IPS DF 6.9 (cell line): ENCODE measurements around the gene KRT3.

Experiments used
- DNase-seq: peaks from one replicate; pipeline ENCODE4 v3.0.0-alpha.2; 2013; ENCODE audit warnings: low read depth, low spot score
- H3K27ac ChIP-seq: one replicate; pipeline ENCODE4 v1.5.1; 2013; ENCODE audit warnings: low read length, control low read depth
- H3K27me3 ChIP-seq: 2 replicates; pipeline ENCODE4 v1.6.1; 2013; ENCODE audit warnings: mild to moderate bottlenecking, low read length; ENCODE audit not compliant: control insufficient read depth, insufficient read depth
- H3K36me3 ChIP-seq: 2 replicates; pipeline ENCODE4 v1.6.1; 2013; ENCODE audit warnings: low read length; ENCODE audit not compliant: control insufficient read depth, insufficient read depth
- H3K4me1 ChIP-seq: 2 replicates; pipeline ENCODE4 v1.6.1; 2013; ENCODE audit warnings: low read length; ENCODE audit not compliant: control insufficient read depth, insufficient read depth
- H3K4me3 ChIP-seq: 2 replicates; pipeline ENCODE4 v1.5.1; 2013; ENCODE audit warnings: mild to moderate bottlenecking, low read length
- H3K9me3 ChIP-seq: 2 replicates; pipeline ENCODE4 v1.6.1; 2013; ENCODE audit warnings: low read length, inconsistent platforms; ENCODE audit not compliant: control insufficient read depth, insufficient read depth
- WGBS: extraction: QIAGEN DNeasy Blood & Tissue Kit; methylation state at CpG from one replicate; pipeline ENCODE4 v1.1.7; 2013; ENCODE audit warnings: mixed read lengths, missing lambda C conversion rate; ENCODE audit not compliant: insufficient read length, insufficient coverage; 5-methylcytosine and 5-hydroxymethylcytosine counted together

KRT3 gene

GRCh38 chr12:52805739-52806138, 9.8 kb upstream of the KRT3 start:
- H3K4me1 ChIP-seq = no peaks in the 10 kb centered on the region; the same call in 1 of the 2 replicates
- no peaks in the 10 kb centered on the region for H3K9me3 ChIP-seq
- DNase-seq = no peak
- H3K36me3 ChIP-seq = no peaks in the 10 kb centered on the region
- H3K27ac ChIP-seq = no peak overlapping the region
- no CpG with 5 or more reads among the region's 3 CpGs for WGBS
- no peaks in the 10 kb centered on the region for H3K27me3 ChIP-seq
- no peak overlapping the region for H3K4me3 ChIP-seq

GRCh38 chr12:52805000-52805399, 9.1 kb upstream of the KRT3 start:
- H3K27me3 ChIP-seq = no peaks in the 10 kb centered on the region
- no peaks in the 10 kb centered on the region for H3K36me3 ChIP-seq
- H3K4me3 ChIP-seq = no peak overlapping the region
- DNase-seq = peak; percentile 31
- no peaks in the 10 kb centered on the region for H3K9me3 ChIP-seq
- no CpG with 5 or more reads among the region's 1 CpG for WGBS
- H3K4me1 ChIP-seq = no peaks in the 10 kb centered on the region; the same call in 1 of the 2 replicates
- H3K27ac ChIP-seq = no peak overlapping the region

GRCh38 chr12:52802442-52802841, 6.5 kb upstream of the KRT3 start:
- Histone ChIP-seq H3K27me3 (no peaks in the 10 kb centered on the region), H3K27ac (no peak overlapping the region)
- no peak for DNase-seq

GRCh38 chr12:52801773-52802172, 5.9 kb upstream of the KRT3 start:
- Histone ChIP-seq H3K4me1 (peaks cover 2% of the 10 kb centered on the region), H3K36me3 (no peaks in the 10 kb centered on the region), H3K27ac (no peak overlapping the region), H3K4me3 (no peak overlapping the region), H3K27me3 (no peaks in the 10 kb centered on the region), H3K9me3 (no peaks in the 10 kb centered on the region)
- WGBS = no CpG with 5 or more reads among the region's 3 CpGs
- DNase-seq = no peak

More at GRCh38 chr12:52802442-52802841, 6.5 kb upstream of the KRT3 start:
- peaks cover 2% of the 10 kb centered on the region for H3K4me1 ChIP-seq
- no peaks in the 10 kb centered on the region for H3K9me3 ChIP-seq
- H3K4me3 ChIP-seq = no peak overlapping the region
- no peaks in the 10 kb centered on the region for H3K36me3 ChIP-seq
- WGBS = no CpG with 5 or more reads among the region's 6 CpGs

GRCh38 chr12:52800259-52800917, 4.5 kb upstream of the KRT3 start:
- H3K27me3 ChIP-seq = no peaks in the 10 kb centered on the region
- WGBS = no CpG with 5 or more reads among the region's 1 CpG
- peaks cover 2% of the 10 kb centered on the region for H3K4me1 ChIP-seq
- H3K36me3 ChIP-seq = no peaks in the 10 kb centered on the region
- H3K9me3 ChIP-seq = no peaks in the 10 kb centered on the region
- no peak for DNase-seq
- no peak overlapping the region for H3K27ac ChIP-seq
- H3K4me3 ChIP-seq = no peak overlapping the region

GRCh38 chr12:52799505-52800211, 3.7 kb upstream of the KRT3 start:
- H3K9me3 ChIP-seq = no peaks in the 10 kb centered on the region
- no peak overlapping the region for H3K27ac ChIP-seq
- H3K4me3 ChIP-seq = no peak overlapping the region
- H3K4me1 ChIP-seq = peaks cover 2% of the 10 kb centered on the region
- no peaks in the 10 kb centered on the region for H3K36me3 ChIP-seq
- WGBS = no CpG with 5 or more reads among the region's 5 CpGs
- H3K27me3 ChIP-seq = no peaks in the 10 kb centered on the region
- DNase-seq = no peak

- no peak overlapping the region for H3K4me3 ChIP-seq
- no CpG with 5 or more reads among the region's 7 CpGs for WGBS
- H3K4me1 ChIP-seq = peaks cover 2% of the 10 kb centered on the region
- no peaks in the 10 kb centered on the region for H3K36me3 ChIP-seq
- no peaks in the 10 kb centered on the region for H3K9me3 ChIP-seq
- DNase-seq = no peak
- no peaks in the 10 kb centered on the region for H3K27me3 ChIP-seq
- H3K27ac ChIP-seq = no peak overlapping the region
These were observed 3.0 kb upstream of the KRT3 start for GRCh38 chr12:52798671-52799504.

- Histone ChIP-seq H3K4me3 (no peak overlapping the region), H3K27ac (no peak overlapping the region), H3K27me3 (no peaks in the 10 kb centered on the region), H3K36me3 (no peaks in the 10 kb centered on the region), H3K4me1 (peaks cover 2% of the 10 kb centered on the region), H3K9me3 (no peaks in the 10 kb centered on the region)
- WGBS = no CpG with 5 or more reads among the region's 4 CpGs
- DNase-seq = no peak
These were observed 2.2 kb upstream of the KRT3 start for GRCh38 chr12:52798003-52798670.

- Histone ChIP-seq H3K4me3 (no peak overlapping the region), H3K27me3 (no peaks in the 10 kb centered on the region), H3K27ac (no peak overlapping the region), H3K36me3 (no peaks in the 10 kb centered on the region), H3K9me3 (no peaks in the 10 kb centered on the region), H3K4me1 (peaks cover 2% of the 10 kb centered on the region)
- no peak for DNase-seq
These were observed 1.6 kb upstream of the KRT3 start for GRCh38 chr12:52797529-52797894.

- DNase-seq = no peak
- Histone ChIP-seq H3K36me3 (no peaks in the 10 kb centered on the region), H3K9me3 (no peaks in the 10 kb centered on the region), H3K4me1 (peaks cover 2% of the 10 kb centered on the region), H3K27ac (no peak overlapping the region), H3K4me3 (no peak overlapping the region), H3K27me3 (no peaks in the 10 kb centered on the region)
- no CpG with 5 or more reads among the region's 3 CpGs for WGBS
These were observed 1.1 kb upstream of the KRT3 start for GRCh38 chr12:52796839-52797528.
